ENCODE data around the gene ARHGAP24. TPM values are rescaled to one million over a fixed set of nuclear protein-coding genes. Genes with fewer than 3 reads are reported as not detected.

Gene ARHGAP24
- total and polyA plus RNA-seq, 4 donors: 1.8 to 15.2 (median 3.3) TPM

DNA sequence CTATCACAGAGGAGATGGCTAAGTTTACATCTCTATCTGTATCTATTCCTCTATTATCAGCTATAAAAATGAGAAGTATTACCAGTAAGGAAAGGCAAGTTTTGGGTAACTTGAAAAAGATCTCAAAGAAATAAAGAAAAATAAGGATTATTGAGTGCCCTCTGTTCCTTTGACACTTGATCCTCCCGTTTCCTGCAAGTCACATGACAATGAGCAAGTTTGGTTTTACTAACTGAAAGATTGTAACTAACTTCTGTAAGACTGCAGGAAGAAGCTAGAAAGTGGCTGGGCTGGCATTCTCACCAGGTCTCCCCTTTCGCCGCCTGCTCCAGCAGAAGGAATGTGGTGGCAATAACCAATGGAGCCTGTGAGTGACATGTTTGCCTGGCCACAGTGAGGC lies 59.2 kb downstream of the ARHGAP24 start:
- DNase-seq (ENCODE audit: low spot score): no peak
- H3K9ac ChIP-seq (ENCODE audit: low read depth in 1 of 2, low read length in 2 of 2): no peak overlapping the region
- no peak for TF ChIP-seq HNF4A (conservative IDR thresholded peaks at IDR 0.05)
- TF ChIP-seq, protein P1, sequence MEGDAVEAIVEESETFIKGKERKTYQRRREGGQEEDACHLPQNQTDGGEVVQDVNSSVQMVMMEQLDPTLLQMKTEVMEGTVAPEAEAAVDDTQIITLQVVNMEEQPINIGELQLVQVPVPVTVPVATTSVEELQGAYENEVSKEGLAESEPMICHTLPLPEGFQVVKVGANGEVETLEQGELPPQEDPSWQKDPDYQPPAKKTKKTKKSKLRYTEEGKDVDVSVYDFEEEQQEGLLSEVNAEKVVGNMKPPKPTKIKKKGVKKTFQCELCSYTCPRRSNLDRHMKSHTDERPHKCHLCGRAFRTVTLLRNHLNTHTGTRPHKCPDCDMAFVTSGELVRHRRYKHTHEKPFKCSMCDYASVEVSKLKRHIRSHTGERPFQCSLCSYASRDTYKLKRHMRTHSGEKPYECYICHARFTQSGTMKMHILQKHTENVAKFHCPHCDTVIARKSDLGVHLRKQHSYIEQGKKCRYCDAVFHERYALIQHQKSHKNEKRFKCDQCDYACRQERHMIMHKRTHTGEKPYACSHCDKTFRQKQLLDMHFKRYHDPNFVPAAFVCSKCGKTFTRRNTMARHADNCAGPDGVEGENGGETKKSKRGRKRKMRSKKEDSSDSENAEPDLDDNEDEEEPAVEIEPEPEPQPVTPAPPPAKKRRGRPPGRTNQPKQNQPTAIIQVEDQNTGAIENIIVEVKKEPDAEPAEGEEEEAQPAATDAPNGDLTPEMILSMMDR (IDR thresholded peaks at IDR 0.05; ENCODE audit: low read depth, low read length, missing input control): no peak
- TF ChIP-seq, protein P2, sequence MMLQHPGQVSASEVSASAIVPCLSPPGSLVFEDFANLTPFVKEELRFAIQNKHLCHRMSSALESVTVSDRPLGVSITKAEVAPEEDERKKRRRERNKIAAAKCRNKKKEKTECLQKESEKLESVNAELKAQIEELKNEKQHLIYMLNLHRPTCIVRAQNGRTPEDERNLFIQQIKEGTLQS (IDR thresholded peaks at IDR 0.05): no peak
- TF ChIP-seq TAF1 (conservative IDR thresholded peaks at IDR 0.05): no peak
- no peak for TF ChIP-seq FOXA1 (IDR thresholded peaks at IDR 0.05)
- no peak for TF ChIP-seq ZBTB33 (IDR thresholded peaks at IDR 0.05)
- TF ChIP-seq RAD21 (IDR thresholded peaks at IDR 0.05): no peak
- no peak for TF ChIP-seq EGR1 (IDR thresholded peaks at IDR 0.05; ENCODE audit: low read depth in 2 of 2)
- no peak for TF ChIP-seq SP1 (IDR thresholded peaks at IDR 0.05)
- no peak for TF ChIP-seq GABPA (IDR thresholded peaks at IDR 0.05 in 1 of 2, conservative IDR thresholded peaks at IDR 0.05 in 1 of 2)
- no peak for TF ChIP-seq RXRA (IDR thresholded peaks at IDR 0.05)
- TF ChIP-seq MAX (IDR thresholded peaks at IDR 0.05): no peak
- TF ChIP-seq FOXA2 (IDR thresholded peaks at IDR 0.05): no peak
- TF ChIP-seq REST (IDR thresholded peaks at IDR 0.05): no peak
- no peak for TF ChIP-seq YY1 (IDR thresholded peaks at IDR 0.05)
- no peak for TF ChIP-seq HNF4G (IDR thresholded peaks at IDR 0.05)
- no peak for TF ChIP-seq JUND (IDR thresholded peaks at IDR 0.05)
- TF ChIP-seq NR2F2 (IDR thresholded peaks at IDR 0.05): no peak
- WGBS: 86% methylated on average over 3 of the region's 3 CpGs
- no peak overlapping the region for H3K27ac ChIP-seq (ENCODE audit: low read depth in 1 of 2, low read length in 2 of 2)
- no peaks in the 10 kb centered on the region for H3K36me3 ChIP-seq (ENCODE audit: control insufficient read depth in 4 of 4, insufficient read depth in 3 of 4, low read depth in 1 of 4, low read length in 3 of 4)
- H3K4me1 ChIP-seq (ENCODE audit: control insufficient read depth in 4 of 4, insufficient read depth in 4 of 4, low read length in 3 of 4): no peaks in the 10 kb centered on the region
- no peak overlapping the region for H3K4me3 ChIP-seq (ENCODE audit: low read depth in 1 of 3, low read length in 3 of 3)
- H3K27me3 ChIP-seq (ENCODE audit: control insufficient read depth in 4 of 4, insufficient read depth in 4 of 4, low read length in 3 of 4): peaks cover 0 to 4% (median 0%) of the 10 kb centered on the region in 4 donors
- no peaks in the 10 kb centered on the region for H3K9me3 ChIP-seq (ENCODE audit: control insufficient read depth in 4 of 4, low read length in 3 of 4)

Measured in liver (tissue), 9 donors.